Head of caudate nucleus (tissue), 42 donors: ENCODE measurements around the gene STAT3.
"Not testable (repeated sequence)": the region's sequence is repeated elsewhere in the genome, so short reads cannot be mapped to it uniquely, and the experiment has no call there.

Source experiments
- DNase-seq, 42 donors: peaks; one replicate each; pipeline versions ENCODE4 v3.0.0 to v3.0.0-alpha.2; 2020 to 2021; ENCODE audit warnings: mixed read lengths in 7 of 42
- intact Hi-C: fragments of 100-400 bp; cut with DNase I; formaldehyde crosslinking; loops from one replicate; pipeline ENCODE4 v1.15.0; 2022

STAT3 gene

GRCh38 chr17:42276609-42277341 lies 111.5 kb downstream of the STAT3 start:
- peak in 38 of 42 donors; percentile 21 to 80 (median 49) for DNase-seq
- intact Hi-C loops = no loop called here

DNA sequence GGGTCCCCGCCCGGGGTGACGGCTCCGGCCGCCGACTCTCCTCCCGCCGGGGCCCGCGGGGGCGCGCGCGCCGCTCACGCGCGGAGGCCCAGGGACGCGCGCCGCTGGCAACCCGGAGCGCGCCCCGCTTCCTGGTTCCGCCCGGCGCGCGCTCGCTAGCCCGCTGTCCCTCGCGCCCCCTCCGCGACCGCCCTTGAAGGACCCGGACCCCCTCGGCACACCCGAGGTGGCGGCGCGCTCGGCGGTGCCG lies 112.0 kb downstream of the STAT3 start, which contains the start of gene STAT5B:
STAT5B (minus strand) TSS at position 33 of the 250 bp plus-strand sequence. CDS start 44,264 bp downstream, outside the sequence.
- DNase-seq = peak in 39 of 42 donors; percentile 46 to 87 (median 75)
- intact Hi-C loops = no loop called here

GRCh38 chr17:42275527-42276358 lies 112.5 kb downstream of the STAT3 start:
- intact Hi-C loops = no loop called here
- DNase-seq = peak in 16 of 42 donors; percentile 10 to 57 (median 29)

- intact Hi-C loops = no loop called here
- peak in 1 of 42 donors; percentile 28 for DNase-seq
Measured at GRCh38 chr17:42274812-42275526, 113.3 kb downstream of the STAT3 start.

- DNase-seq = peak in 1 of 42 donors; percentile 18
- intact Hi-C loops = no loop called here
Measured at GRCh38 chr17:42274253-42274542, 114.0 kb downstream of the STAT3 start.

DNA sequence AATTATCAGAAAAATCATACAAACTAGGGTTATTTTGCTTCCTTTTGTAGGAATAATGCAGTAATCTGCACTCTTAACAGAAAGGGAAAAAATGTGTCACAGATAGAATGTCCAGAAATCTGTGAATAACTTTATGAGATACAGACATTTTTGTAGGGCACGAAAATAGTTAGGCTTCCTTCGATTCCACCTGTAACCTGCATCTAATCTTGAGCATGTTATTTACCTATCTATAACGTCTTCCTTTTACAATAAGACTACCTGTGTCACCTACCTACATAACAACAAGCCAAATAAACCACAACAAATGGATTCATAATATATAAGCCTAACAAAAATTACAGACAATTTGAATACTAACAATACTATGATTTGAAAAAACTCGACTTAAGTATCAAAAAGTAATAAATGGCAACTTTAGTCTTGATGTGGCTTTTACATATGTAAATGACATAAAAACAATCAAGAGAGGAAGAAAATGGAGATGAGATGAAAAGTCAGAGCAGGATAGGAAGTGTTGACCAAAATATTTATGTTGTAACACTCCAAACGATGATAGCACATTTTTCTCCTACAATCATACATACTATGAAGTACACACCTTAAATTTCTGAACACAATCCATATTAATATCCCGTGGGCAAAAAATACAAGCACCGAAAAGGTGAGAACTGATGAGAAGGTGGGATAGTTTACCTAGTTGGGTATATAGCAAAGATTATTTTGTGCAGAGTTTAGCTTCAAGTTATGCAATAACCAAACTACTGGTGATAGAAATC lies 114.6 kb downstream of the STAT3 start:
- no peak for DNase-seq
- intact Hi-C loops = no loop called here

GRCh38 chr17:42272162-42272907 lies 115.9 kb downstream of the STAT3 start:
- intact Hi-C loops = no loop called here
- peak in 1 of 42 donors; percentile 12 for DNase-seq

- intact Hi-C loops = no loop called here
- no peak for DNase-seq
Measured at GRCh38 chr17:42271779-42272035, 116.5 kb downstream of the STAT3 start.

GRCh38 chr17:42271006-42271778 lies 117.0 kb downstream of the STAT3 start:
- intact Hi-C loops = no loop called here
- DNase-seq = no peak

DNA sequence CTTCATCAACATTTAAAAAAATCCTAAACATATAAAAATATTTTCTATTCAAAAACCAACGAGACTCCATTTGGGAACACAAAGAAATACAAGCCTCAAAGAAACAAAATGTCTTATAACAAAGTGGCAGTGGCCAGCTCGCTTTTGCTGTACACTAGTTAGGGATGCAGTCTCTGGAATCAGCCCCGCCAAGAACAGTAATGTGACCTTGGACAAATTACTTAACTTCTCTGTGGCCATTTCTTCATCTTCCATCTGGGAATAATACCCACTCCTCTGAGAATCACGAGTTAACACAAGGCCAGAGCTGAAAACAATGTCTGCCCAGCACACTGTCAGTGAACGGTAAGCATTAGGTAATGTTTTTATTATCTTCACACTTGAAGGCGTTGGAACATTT lies 117.6 kb downstream of the STAT3 start:
- peak in 1 of 42 donors; percentile 42 for DNase-seq
- intact Hi-C loops = no loop called here

- no peak for DNase-seq
- intact Hi-C loops = no loop called here
Measured at GRCh38 chr17:42270170-42270535, 118.1 kb downstream of the STAT3 start.

- intact Hi-C loops = no loop called here
- DNase-seq = no peak
Measured at GRCh38 chr17:42268236-42268635, 120.0 kb downstream of the STAT3 start.

DNA sequence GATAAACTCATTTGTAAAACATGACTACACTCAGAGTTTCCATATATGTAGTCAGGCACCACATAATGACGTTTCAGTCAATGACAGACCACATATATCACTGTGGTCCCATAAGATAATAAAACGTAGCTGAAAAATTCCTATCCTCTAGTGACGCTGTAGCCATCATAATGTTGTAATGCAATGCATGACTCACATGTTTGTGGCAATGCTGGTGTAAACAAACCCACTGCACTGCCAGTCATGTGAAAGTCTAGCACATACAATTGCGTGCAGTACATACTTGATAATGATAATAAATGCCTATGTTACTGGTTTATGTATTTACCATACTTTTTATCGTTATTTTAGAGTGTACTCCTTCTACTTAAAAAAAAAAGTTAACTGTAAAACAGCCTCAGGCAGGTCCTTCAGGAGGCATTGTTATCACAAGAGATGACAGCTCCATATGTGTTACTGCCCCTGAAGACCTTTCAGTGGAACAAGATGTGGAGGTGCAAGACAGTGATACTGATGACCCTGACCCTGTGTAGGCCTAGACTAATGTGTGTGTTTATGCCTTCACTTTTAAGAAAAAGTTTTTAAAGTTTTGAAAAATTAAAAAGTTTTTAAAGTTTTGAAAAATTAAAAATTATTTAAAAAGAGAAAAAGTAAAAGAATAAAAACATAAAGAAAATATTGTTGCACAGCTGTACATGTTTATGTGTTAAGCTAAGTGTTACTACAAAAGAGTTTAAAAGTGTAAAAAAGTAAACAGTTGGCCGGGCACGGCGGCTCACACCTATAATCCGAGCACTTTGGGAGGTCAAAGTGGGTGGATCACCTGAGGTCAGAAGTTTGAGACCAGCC lies 121.1 kb downstream of the STAT3 start:
- intact Hi-C loops = no loop called here
- DNase-seq = peak in 1 of 42 donors; percentile 27

DNA sequence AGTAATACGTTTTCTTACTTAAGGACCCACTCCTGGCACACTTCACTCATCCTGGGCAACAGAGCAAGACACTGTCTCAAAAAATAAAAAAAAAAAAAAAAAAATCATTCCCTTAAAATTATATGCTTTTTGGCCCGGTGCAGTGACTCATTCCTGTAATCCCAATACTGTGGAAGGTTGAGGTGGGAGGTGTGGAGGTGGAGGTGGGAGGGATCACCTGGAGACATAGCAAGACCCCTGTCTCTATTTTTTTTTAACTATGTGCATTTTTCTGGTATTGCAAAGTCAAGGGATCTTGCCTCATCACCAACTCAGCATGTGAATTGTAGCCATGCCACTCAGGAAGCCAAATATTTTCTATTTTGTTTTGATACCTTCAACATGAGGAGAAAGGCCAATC lies 121.8 kb downstream of the STAT3 start:
- intact Hi-C loops = no loop called here
- DNase-seq = no peak

DNA sequence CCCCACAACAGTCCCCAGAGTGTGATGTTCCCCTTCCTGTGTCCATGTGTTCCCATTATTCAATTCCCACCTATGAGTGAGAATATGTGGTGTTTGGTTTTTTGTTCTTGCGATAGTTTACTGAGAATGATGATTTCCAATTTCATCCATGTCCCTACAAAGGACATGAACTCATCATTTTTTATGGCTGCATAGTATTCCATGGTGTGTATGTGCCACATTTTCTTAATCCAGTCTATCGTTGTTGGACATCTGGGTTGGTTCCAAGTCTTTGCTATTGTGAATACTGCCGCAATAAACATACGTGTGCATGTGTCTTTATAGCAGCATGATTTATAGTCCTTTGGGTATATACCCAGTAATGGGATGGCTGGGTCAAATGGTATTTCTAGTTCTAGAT lies 123.9 kb downstream of the STAT3 start:
- DNase-seq, intact Hi-C loops: not testable (repeated sequence)
